H1 (cell line): Measurements from ENCODE around the gene GTSE1. TPM values are rescaled to one million over a fixed set of nuclear protein-coding genes. Genes with fewer than 3 reads are reported as not detected.

Experiments
- BACH1 ChIP-seq: IDR thresholded peaks from 2 replicates; pipeline ENCODE4 v1.6.1; 2012; ENCODE audit warnings: low read length, improper control_type of control experiment
- BRCA1 ChIP-seq: IDR thresholded peaks from 2 replicates; pipeline ENCODE4 v1.6.1; 2012; ENCODE audit warnings: low read depth, low read length, improper control_type of control experiment
- CREB1 ChIP-seq: IDR thresholded peaks from 2 replicates; pipeline ENCODE4 v1.6.1; 2012; ENCODE audit warnings: inconsistent platforms
- HDAC2 ChIP-seq, 2 experiments: fragments of 300-600 bp in 1 of 2; sonication (generic) in 1 of 2; IDR thresholded peaks; 2 replicates each; pipeline ENCODE4 v1.6.1; 2011 to 2012; ENCODE audit warnings: low read depth in 2 of 2, low read length in 2 of 2, mild to moderate bottlenecking in 2 of 2, moderate library complexity in 2 of 2, borderline replicate concordance in 1 of 2, inconsistent platforms in 1 of 2
- KDM4A ChIP-seq: IDR thresholded peaks from one replicate; pipeline ENCODE4 v1.7.1; 2012; ENCODE audit warnings: low read depth, mild to moderate bottlenecking, moderate library complexity, low read length, inconsistent platforms; ENCODE audit not compliant: severe bottlenecking
- RAD21 ChIP-seq, 2 experiments: IDR thresholded peaks in 1 of 2; conservative IDR thresholded peaks in 1 of 2; 2 replicates each; pipeline ENCODE4 v1.6.1; 2011; ENCODE audit warnings: low read depth in 2 of 2, low read length in 2 of 2, improper control_type of control experiment in 1 of 2, inconsistent platforms in 1 of 2, mild to moderate bottlenecking in 1 of 2, moderate library complexity in 1 of 2
- SIN3A ChIP-seq, 2 experiments: IDR thresholded peaks in 1 of 2; conservative IDR thresholded peaks in 1 of 2; 2 replicates each; pipeline ENCODE4 v1.6.1; 2011 to 2012; ENCODE audit warnings: low read length in 2 of 2, improper control_type of control experiment in 1 of 2, low read depth in 1 of 2, mild to moderate bottlenecking in 1 of 2
- YY1 ChIP-seq: IDR thresholded peaks from 2 replicates; pipeline ENCODE4 v1.6.1; 2011; ENCODE audit warnings: low read depth, mild to moderate bottlenecking, low read length
- ZNF274 ChIP-seq: IDR thresholded peaks from 2 replicates; pipeline ENCODE4 v1.7.0; 2012; ENCODE audit warnings: low read length, borderline replicate concordance; ENCODE audit errors: extremely low read depth
- polyA plus RNA-seq, 7 experiments: library from polyadenylated mRNA; depleted of rRNA in 3 of 7; stranded (reverse) in 5 of 7; unstranded in 2 of 7; fragments of >200 nt in 5 of 7; fragments of 200-250 nt in 2 of 7; gene quantifications; 1 replicate in 5 of 7; 2 replicates in 1 of 7; 4 replicates in 1 of 7; pipeline versions ENCODE4 v1.2.1 to v1.2.3, GENCODE V29; 2011 to 2013; ENCODE audit warnings: missing spikeins in 2 of 7, mixed read lengths in 2 of 7
- total RNA-seq: library from RNA; stranded (reverse); fragmentation: NEBNext Ultra II Directional; extraction: Animal tissue kit (Norgen Biotek cat#: 25700); gene quantifications from 2 replicates; pipeline ENCODE4 v1.2.1, GENCODE V29; 2021
- TF ChIP-seq, protein P1 (sequence below): IDR thresholded peaks from 2 replicates; pipeline ENCODE4 v1.6.1; 2011; ENCODE audit warnings: low read length, improper control_type of control experiment
- TF ChIP-seq, protein P2 (sequence below): IDR thresholded peaks from 2 replicates; pipeline ENCODE4 v1.6.1; 2011; ENCODE audit warnings: low read depth, mild to moderate bottlenecking, low read length; ENCODE audit not compliant: insufficient read depth
- TF ChIP-seq, protein P3 (sequence below), 3 experiments: IDR thresholded peaks; 1 replicate in 2 of 3; 2 replicates in 1 of 3; pipeline versions ENCODE4 v1.5.1 to v1.6.1; 2011; ENCODE audit warnings: low read length in 3 of 3, mild to moderate bottlenecking in 3 of 3, inconsistent platforms in 2 of 3, low read depth in 1 of 3, moderate library complexity in 1 of 3; ENCODE audit not compliant: insufficient read depth in 1 of 3; ENCODE audit errors: control extremely low read depth in 1 of 3

Gene GTSE1
- total and polyA plus RNA-seq, 2 of the 8 experiments (the other 6 are each of a cell fraction or from before 2014, with no cell fraction given), result 17.5 to 38.6 TPM

DNA sequence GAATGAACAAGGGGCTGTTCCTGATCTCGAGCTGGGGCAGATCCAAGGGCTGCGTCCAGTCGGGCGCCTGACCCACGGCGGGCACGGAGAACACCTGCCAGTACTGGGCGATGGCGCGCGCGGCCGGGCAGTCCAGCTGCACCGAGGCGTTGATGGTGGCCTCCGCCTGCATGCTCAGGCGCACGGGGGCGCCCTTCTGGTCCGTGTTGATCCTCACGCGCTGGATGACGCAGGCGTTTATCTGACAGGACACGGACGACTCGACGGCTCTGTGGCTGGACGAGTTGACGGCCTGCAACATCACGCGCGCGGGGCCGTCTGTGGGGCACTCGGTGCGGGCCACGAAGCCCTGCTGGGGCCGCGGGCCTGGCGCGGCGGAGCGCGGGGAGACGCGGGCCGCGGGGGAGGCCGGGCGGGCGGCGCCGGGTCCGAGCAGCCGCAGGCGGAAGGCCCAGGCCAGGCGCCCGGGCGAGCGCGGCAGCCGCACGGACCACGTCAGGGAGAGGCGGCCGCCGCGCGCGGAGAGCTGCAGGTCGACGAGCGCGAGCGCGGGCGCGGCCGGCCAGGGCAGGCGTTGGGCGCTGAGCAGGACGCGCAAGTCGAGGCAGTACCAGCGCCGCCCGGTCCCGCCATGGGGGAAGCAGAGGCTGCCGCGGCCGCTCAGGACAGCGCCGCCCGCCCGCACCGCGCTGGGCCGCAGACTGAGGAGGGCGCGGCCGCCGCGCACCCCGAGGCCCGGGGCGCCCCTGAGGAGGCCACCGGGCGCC lies 34.0 kb upstream of the GTSE1 start (continued):
- 0 out of 4 replicates have a peak, but pooled peaks of 1 of the 2 experiments have one; percentile 10 for TF ChIP-seq HDAC2 (IDR thresholded peaks at IDR 0.05; ENCODE audit: borderline replicate concordance in 1 of 2, low read depth in 2 of 2, low read length in 2 of 2)
- TF ChIP-seq KDM4A, result peak; percentile 44
- peak in 1 of 2 experiments; percentile 68; a peak in 1 of 4 replicates for TF ChIP-seq SIN3A (conservative IDR thresholded peaks at IDR 0.05 in 1 of 2, IDR thresholded peaks at IDR 0.05 in 1 of 2; ENCODE audit: low read depth in 1 of 2, low read length in 2 of 2)
- peak; percentile 54; the same call in 1 of the 2 replicates for TF ChIP-seq BACH1
- TF ChIP-seq ZNF274, result no peak
- TF ChIP-seq CREB1, result peak; percentile 90
- TF ChIP-seq BRCA1, result no peak
- TF ChIP-seq, protein P1, sequence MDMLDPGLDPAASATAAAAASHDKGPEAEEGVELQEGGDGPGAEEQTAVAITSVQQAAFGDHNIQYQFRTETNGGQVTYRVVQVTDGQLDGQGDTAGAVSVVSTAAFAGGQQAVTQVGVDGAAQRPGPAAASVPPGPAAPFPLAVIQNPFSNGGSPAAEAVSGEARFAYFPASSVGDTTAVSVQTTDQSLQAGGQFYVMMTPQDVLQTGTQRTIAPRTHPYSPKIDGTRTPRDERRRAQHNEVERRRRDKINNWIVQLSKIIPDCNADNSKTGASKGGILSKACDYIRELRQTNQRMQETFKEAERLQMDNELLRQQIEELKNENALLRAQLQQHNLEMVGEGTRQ, result no peak
- TF ChIP-seq, protein P2, sequence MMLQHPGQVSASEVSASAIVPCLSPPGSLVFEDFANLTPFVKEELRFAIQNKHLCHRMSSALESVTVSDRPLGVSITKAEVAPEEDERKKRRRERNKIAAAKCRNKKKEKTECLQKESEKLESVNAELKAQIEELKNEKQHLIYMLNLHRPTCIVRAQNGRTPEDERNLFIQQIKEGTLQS, result no peak
- peak; percentile 77; the same call in 1 of the 2 replicates for TF ChIP-seq YY1
- TF ChIP-seq, protein P3, sequence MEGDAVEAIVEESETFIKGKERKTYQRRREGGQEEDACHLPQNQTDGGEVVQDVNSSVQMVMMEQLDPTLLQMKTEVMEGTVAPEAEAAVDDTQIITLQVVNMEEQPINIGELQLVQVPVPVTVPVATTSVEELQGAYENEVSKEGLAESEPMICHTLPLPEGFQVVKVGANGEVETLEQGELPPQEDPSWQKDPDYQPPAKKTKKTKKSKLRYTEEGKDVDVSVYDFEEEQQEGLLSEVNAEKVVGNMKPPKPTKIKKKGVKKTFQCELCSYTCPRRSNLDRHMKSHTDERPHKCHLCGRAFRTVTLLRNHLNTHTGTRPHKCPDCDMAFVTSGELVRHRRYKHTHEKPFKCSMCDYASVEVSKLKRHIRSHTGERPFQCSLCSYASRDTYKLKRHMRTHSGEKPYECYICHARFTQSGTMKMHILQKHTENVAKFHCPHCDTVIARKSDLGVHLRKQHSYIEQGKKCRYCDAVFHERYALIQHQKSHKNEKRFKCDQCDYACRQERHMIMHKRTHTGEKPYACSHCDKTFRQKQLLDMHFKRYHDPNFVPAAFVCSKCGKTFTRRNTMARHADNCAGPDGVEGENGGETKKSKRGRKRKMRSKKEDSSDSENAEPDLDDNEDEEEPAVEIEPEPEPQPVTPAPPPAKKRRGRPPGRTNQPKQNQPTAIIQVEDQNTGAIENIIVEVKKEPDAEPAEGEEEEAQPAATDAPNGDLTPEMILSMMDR (IDR thresholded peaks at IDR 0.05; ENCODE audit: control extremely low read depth in 1 of 3, insufficient read depth in 1 of 3, low read depth in 1 of 3, low read length in 3 of 3), result peak; percentile 66 to 86 (median 83)
- peak in 1 of 2 experiments; percentile 47; a peak in 2 of 4 replicates for TF ChIP-seq RAD21 (IDR thresholded peaks at IDR 0.05 in 1 of 2, conservative IDR thresholded peaks at IDR 0.05 in 1 of 2; ENCODE audit: low read depth in 2 of 2, low read length in 2 of 2)
